HG03457 (cell line): ENCODE data around the gene NPAS3.

Experiments used
- ATAC-seq: cut with Tn5 transposase; IDR thresholded peaks from one replicate; pipeline ENCODE4 v1.9.1; 2021; ENCODE audit warnings: moderate number of reproducible peaks; ENCODE audit not compliant: unreplicated experiment

The NPAS3 gene

GRCh38 chr14:33009673-33010072, 71.0 kb downstream of the NPAS3 start:
- ATAC-seq, result no peak

DNA sequence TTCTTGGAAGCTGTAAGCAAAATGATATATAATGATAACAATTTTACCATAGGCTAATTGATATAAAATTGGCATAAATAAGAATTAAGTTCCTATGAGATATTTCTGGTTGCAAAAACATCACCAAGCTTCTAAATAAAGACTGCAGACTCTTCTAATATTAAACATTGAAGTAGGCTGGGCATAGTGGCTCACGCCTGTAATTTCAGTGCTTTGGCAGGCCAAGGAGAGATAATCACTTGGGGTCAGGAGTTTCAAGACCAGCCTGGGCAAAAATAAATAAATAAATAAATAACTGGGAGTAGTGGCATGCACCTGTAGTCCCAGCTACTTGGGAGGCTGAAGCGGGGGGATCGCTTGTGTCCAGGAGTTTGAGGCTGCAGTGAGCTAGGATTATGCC, 71.8 kb downstream of the NPAS3 start:
- no peak for ATAC-seq

- no peak for ATAC-seq
Measured at GRCh38 chr14:33014710-33015109, 76.0 kb downstream of the NPAS3 start.

DNA sequence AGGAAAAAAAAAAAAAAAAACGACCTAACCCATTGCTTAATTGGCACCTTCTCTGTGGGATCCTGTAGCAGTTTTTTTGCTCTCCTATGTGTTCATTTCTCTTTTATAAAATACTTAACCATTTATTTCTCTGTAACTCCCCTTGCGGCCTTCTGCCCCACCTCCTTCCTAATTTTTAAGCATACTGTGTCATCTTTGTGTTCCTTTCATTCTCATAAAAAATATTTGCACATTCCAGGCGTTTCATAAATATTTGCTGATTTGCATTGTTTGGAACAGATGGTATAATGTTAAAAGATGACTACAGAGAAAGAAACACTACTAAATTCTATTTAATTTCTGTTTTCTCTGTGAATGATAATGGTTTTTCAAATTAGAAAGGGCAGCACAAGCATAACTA, 77.9 kb downstream of the NPAS3 start:
- no peak for ATAC-seq

- ATAC-seq, result no peak
Measured at GRCh38 chr14:33017016-33017415, 78.3 kb downstream of the NPAS3 start.

DNA sequence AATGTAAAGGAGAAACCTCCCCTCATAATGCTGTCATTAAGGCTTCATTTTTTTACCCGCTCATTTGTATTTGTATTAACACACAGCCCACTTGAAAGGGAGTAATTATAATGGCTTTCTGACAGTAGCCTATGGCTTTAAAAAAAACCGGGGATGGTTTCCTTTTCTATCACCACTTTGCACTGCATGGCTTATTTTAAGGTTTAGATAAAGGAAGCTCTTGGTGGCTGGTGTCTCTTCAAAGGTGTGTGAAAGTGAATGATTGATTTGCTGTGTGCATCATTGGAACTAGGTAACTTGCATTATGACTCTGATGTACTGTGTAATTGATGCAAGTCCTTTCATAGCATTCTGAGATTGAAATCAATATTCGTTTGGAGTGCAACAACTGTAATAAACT, 80.7 kb downstream of the NPAS3 start:
- ATAC-seq, result no peak

DNA sequence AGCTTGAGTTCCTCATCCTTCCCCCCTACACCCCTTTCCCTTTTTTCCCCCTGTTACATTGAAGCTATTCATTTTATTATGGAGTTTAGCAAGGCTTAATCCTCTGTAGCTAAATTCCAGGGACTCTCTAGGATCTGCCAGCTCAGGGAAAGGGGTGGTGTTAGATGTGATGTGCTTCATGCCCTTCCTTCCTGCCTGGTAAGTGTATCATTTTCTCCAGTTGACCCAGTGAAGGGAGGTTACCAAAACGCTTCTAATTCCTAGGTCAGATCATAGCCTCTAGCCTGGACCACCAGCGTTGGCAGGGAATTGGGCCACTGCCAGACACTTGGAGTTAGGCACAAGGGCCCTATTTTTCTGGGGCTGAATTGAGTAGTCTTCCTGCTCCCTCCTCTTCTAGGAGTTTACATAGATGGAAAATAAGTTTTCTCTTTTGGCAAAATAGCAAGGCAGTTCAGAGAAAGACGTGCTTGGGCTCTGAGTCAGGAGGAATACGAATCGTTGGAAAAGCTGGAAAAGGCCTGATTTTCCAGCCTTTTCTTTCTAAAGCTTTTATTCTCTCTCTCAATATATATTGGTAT, 88.3 kb downstream of the NPAS3 start:
- no peak for ATAC-seq

DNA sequence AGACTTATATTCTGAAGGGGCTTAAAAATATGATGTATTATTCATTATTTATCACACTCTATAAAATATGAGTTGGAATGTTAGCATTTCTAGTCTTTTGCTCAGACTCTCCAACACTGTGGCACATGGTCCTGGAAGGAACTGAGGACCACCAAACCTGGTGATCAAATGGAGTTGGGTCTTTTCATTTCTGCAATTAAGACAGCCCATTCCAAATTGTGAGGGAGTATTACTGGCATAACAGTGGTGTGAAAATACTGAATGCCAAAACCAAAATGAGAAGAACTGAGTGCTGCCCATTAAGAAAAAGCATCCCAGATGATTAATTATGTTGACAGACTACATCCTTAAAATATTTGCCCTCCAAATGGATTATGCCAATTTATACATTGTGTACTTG, 90.8 kb downstream of the NPAS3 start:
- ATAC-seq, result no peak

DNA sequence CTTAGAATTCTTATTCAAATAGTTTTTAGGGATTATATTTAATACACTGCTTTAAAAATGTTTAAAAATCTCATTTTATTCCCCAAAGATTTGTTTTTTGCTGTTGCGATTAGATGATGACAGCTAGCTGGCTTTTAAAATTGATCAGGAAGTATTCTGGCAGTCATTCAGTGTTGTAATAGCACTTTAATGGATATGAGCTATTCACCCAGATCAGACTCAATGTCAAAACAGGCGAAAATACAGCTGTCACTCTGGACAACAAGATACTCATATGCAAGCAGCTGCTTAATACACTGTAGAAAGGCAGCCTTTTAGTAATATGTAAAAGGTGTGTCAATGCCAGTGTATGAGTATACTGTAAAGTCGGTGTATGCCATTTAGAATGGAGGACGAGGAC, 91.7 kb downstream of the NPAS3 start:
- ATAC-seq, result no peak

GRCh38 chr14:33035416-33036194, 96.9 kb downstream of the NPAS3 start:
- no peak for ATAC-seq

DNA sequence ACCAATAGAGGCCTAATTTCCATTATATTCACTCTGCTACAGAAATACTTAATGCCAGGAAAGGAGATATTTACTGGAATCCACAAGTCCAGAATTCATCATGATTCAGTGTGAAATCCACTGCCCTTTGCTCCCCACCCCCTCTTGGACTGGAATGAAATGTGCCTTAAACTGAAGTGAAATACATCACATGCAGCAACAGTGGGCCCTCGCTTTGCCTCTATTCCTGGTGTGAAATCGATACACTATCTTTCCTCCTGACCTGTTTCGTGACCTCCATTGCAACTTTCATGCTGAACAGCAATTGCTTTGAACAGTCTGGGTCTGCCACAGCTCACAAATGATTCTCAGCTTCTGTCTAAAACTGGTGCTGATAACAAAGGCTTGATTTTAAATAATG, 100.6 kb downstream of the NPAS3 start:
- no peak for ATAC-seq

GRCh38 chr14:33040372-33041140, 101.9 kb downstream of the NPAS3 start:
- peak; percentile 70 for ATAC-seq

- no peak for ATAC-seq
Measured at GRCh38 chr14:33042591-33042990, 103.9 kb downstream of the NPAS3 start.

GRCh38 chr14:33045760-33046159, 107.1 kb downstream of the NPAS3 start:
- ATAC-seq, result no peak

GRCh38 chr14:33052943-33053342, 114.3 kb downstream of the NPAS3 start:
- ATAC-seq, result no peak

GRCh38 chr14:33056213-33056612, 117.5 kb downstream of the NPAS3 start:
- no peak for ATAC-seq

DNA sequence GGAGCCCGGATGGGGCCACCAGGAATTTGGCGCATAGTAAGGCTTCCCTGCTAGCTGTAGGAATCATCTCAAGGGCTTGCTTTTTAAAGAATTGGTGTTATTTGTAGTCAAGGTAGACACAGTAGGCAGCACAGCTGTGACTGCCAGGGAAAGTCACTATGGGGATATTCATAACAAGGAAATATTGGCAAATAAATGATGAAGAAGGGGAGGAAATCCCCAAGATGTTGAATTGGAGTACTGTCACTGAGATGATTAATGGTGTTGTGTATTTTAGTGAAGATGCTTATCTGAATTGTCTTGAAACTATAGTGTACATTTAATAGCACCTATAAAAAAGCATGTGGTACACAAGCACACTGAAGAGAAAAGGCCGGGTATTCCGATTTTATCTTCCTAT, 118.9 kb downstream of the NPAS3 start:
- no peak for ATAC-seq

DNA sequence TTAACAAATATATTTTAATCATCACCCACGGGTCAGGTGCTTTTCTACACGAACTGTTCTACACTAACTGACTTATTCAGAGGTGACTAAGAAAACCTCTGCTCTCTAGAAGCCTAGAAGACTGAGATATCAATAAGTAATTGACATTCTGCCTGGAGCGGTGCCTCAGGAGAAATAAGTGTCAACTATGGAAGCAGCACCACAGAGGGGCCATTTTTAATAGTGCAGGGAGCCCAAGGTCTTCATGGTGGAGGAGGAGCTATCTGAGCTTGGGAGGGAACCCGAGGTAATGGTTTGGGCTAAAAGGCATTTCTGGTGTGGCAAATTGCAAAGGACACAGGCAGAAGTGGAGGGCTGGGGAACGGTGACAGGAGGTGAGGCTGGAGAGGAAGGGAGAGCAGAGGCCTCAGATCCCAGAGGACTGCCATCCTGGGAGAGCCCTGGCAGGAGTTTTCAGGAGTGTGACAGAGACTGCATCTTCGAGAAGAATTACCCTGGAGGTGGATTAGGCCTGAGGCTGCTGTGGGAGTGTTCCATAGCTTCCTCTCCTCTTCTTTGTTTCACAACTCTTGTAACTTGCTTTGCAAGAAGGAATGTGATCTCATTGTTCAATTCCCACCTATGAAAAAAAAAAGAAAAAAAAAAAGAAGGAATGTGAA, 123.1 kb downstream of the NPAS3 start:
- no peak for ATAC-seq

DNA sequence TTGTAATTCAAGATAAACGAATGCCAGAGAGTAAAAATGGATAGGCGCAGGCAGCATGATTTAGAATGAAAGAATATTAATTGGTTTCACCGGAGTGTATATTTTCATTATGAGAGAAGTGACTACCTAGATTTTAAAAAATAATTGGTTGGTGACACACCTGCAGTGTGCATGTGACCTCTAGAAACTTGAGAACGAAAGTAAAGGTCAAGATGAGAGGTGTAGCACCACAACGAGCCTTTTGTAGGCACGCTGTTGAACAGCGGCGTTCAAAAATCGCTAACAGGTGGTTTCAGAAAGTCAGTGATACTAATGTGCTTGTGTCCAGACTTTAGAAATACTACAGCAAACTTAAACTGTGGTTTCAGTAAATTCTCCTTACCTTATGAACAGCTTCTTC, 123.8 kb downstream of the NPAS3 start:
- ATAC-seq, result no peak

DNA sequence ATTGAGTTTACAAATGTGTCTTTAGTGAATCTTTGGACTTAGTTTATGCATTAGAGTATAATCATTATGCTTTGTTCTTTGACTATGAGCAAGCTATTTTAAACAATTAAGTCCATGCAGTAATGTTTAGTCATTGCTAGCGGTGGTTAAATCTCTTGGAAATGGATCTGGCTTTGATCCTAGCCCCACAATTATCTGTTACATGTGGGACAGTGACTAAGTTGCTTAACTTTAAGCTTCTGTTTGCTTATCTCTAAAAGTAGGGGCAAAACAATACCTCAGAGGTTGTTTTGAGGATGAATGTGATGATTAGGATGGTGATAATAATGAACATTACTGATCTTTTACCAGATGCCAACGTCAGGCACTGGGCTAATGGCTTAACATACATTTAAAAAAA, 124.2 kb downstream of the NPAS3 start:
- ATAC-seq, result no peak

GRCh38 chr14:33063521-33063920, 124.8 kb downstream of the NPAS3 start:
- no peak for ATAC-seq

- no peak for ATAC-seq
Measured at GRCh38 chr14:33065634-33066033, 127.0 kb downstream of the NPAS3 start.
